PC-3 (cell line): ENCODE data around the gene WT1. TPM values are rescaled to one million over a fixed set of nuclear protein-coding genes. Genes with fewer than 3 reads are reported as not detected.

Experiments
- ATAC-seq: fragments of 200-7000 bp; cut with Tn5 transposase; 2 replicates; pipeline ENCODE4 v1.9.1; 2020; ENCODE audit warnings: mild to moderate bottlenecking, moderate library complexity
- BruUV-seq: library from RNA; stranded (reverse); fragments of 400-500 nt; replicated peaks from 2 replicates; lab custom pipeline; 2021; lab: Mats Ljungman, UMichigan
- CTCF ChIA-PET: fragments of 300-600 bp; sonication (Branson Sonifier 250); formaldehyde crosslinking; loops from one replicate; lab custom pipeline; 2022; ENCODE audit warnings: antibody characterized with exemption; lab: Charles Lee
- POLR2A ChIA-PET: fragments of 300-600 bp; sonication (Branson Sonifier 250); formaldehyde crosslinking; loops from one replicate; lab custom pipeline; 2022; ENCODE audit warnings: antibody characterized with exemption; ENCODE audit not compliant: unreplicated experiment; lab: Charles Lee
- DNase-seq: peaks from one replicate; pipeline ENCODE4 v3.0.0-alpha.2; 2015
- H2AFZ ChIP-seq: fragments of 300-600 bp; sonication (generic); 2 replicates; pipeline ENCODE4 v1.6.0; 2016; ENCODE audit warnings: antibody characterized with exemption, low read length
- H3F3A ChIP-seq: fragments of 300-600 bp; sonication (generic); one replicate; pipeline ENCODE4 v1.6.0; 2017; ENCODE audit warnings: antibody characterized with exemption, low read length, control low read depth, mild to moderate bottlenecking; ENCODE audit not compliant: unreplicated experiment
- H3K27ac ChIP-seq: fragments of 300-600 bp; sonication (generic); 2 replicates; pipeline ENCODE4 v1.5.1; 2016; ENCODE audit warnings: mild to moderate bottlenecking, low read length
- H3K27me3 ChIP-seq: fragments of 300-600 bp; sonication (generic); 2 replicates; pipeline ENCODE4 v1.6.1; 2016; ENCODE audit warnings: low read length, mixed read lengths
- H3K36me3 ChIP-seq: fragments of 300-600 bp; sonication (generic); 2 replicates; pipeline ENCODE4 v1.6.1; 2016; ENCODE audit warnings: low read depth, mixed run types, low read length, mixed read lengths
- H3K4me1 ChIP-seq: fragments of 300-600 bp; sonication (generic); 2 replicates; pipeline ENCODE4 v1.5.1; 2016; ENCODE audit warnings: low read length; ENCODE audit not compliant: insufficient read depth
- H3K4me2 ChIP-seq: fragments of 300-600 bp; sonication (generic); 2 replicates; pipeline ENCODE4 v1.6.0; 2016; ENCODE audit warnings: low read length
- H3K4me3 ChIP-seq: fragments of 300-600 bp; sonication (generic); 2 replicates; pipeline ENCODE4 v1.5.1; 2016; ENCODE audit warnings: mild to moderate bottlenecking, low read length, mixed read lengths
- H3K79me2 ChIP-seq: fragments of 300-600 bp; sonication (generic); 2 replicates; pipeline ENCODE4 v1.6.1; 2017; ENCODE audit warnings: low read length, mixed read lengths
- H3K9ac ChIP-seq: fragments of 300-600 bp; sonication (generic); 2 replicates; pipeline ENCODE4 v1.6.0; 2016; ENCODE audit warnings: mild to moderate bottlenecking, low read length
- H3K9me2 ChIP-seq: fragments of 300-600 bp; sonication (generic); replicated peaks from 2 replicates; pipeline ENCODE4 v1.6.1; 2016; ENCODE audit warnings: mixed run types, low read length, mixed read lengths
- H3K9me3 ChIP-seq: fragments of 300-600 bp; sonication (generic); 2 replicates; pipeline ENCODE4 v1.6.1; 2016; ENCODE audit warnings: low read length, mixed read lengths
- H4K20me1 ChIP-seq: fragments of 300-600 bp; sonication (generic); 2 replicates; pipeline ENCODE4 v1.6.1; 2016; ENCODE audit warnings: low read length, mixed read lengths
- EZH2 ChIP-seq: fragments of 300-600 bp; sonication (generic); IDR thresholded peaks from one replicate; pipeline ENCODE4 v1.6.1; 2017; ENCODE audit warnings: antibody characterized with exemption, mild to moderate bottlenecking, low read length; ENCODE audit not compliant: unreplicated experiment
- EZH2phosphoT487 ChIP-seq: fragments of 300-600 bp; sonication (generic); IDR thresholded peaks from 2 replicates; pipeline ENCODE4 v1.6.1; 2018; ENCODE audit warnings: mild to moderate bottlenecking, antibody characterized with exemption, low read length, borderline replicate concordance
- intact Hi-C: fragments of 100-400 bp; cut with micrococcal nuclease; formaldehyde crosslinking; loops from 2 replicates; pipeline ENCODE4 v1.9.0; 2023
- total RNA-seq: library from RNA; depleted of rRNA; stranded (reverse); fragments of >200 nt; gene quantifications from 2 replicates; pipeline ENCODE4 v1.2.3, GENCODE V29; 2014
- TF ChIP-seq, protein P1 (sequence below): fragments of 300-600 bp; sonication (generic); conservative IDR thresholded peaks from 2 replicates; pipeline ENCODE4 v1.5.1; 2017; ENCODE audit warnings: antibody characterized with exemption, low read depth, mild to moderate bottlenecking, low read length

Gene WT1
- total RNA-seq, 1 experiment from 2014 or later = 9.1 TPM

DNA sequence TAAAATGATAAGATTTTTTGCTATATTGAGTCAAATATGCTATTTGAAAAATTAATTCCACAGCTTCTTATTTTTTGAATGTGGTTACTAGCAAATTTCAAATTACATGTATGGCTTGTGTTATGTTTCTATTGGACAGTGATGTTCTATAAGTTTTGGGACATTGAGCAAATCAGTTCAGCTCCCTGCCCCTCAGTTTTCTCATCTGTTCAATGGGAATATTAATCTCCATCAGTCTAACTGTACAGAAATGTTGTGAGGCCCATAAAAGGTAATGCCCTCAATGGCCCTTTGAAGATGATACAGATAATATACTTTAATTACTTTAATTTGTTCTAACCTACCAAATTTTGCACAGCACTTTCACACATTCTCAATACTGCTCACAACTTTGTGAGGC lies 15.2 kb downstream of the WT1 start:
- Histone ChIP-seq H3K27ac (no peak overlapping the region), H3K9me3 (no peaks in the 10 kb centered on the region), H3K9me2 (no peaks in the 10 kb centered on the region), H3K4me1 (no peaks in the 10 kb centered on the region; the same call in 1 of the 2 replicates), H3K27me3 (no peaks in the 10 kb centered on the region), H3F3A (no peaks in the 10 kb centered on the region), H3K4me2 (no peak overlapping the region), H3K36me3 (no peaks in the 10 kb centered on the region), H3K9ac (no peak overlapping the region), H3K79me2 (no peaks in the 10 kb centered on the region), H4K20me1 (no peaks in the 10 kb centered on the region), H2AFZ (no peak overlapping the region), H3K4me3 (no peak overlapping the region)
- DNase-seq (no peak), ATAC-seq (no peak)
- ChIA-PET CTCF (no interaction called here), POLR2A (no interaction called here)
- intact Hi-C loops = no loop called here
- TF ChIP-seq EZH2phosphoT487 = no peak
- TF ChIP-seq EZH2 = no peak
- TF ChIP-seq, protein P1, sequence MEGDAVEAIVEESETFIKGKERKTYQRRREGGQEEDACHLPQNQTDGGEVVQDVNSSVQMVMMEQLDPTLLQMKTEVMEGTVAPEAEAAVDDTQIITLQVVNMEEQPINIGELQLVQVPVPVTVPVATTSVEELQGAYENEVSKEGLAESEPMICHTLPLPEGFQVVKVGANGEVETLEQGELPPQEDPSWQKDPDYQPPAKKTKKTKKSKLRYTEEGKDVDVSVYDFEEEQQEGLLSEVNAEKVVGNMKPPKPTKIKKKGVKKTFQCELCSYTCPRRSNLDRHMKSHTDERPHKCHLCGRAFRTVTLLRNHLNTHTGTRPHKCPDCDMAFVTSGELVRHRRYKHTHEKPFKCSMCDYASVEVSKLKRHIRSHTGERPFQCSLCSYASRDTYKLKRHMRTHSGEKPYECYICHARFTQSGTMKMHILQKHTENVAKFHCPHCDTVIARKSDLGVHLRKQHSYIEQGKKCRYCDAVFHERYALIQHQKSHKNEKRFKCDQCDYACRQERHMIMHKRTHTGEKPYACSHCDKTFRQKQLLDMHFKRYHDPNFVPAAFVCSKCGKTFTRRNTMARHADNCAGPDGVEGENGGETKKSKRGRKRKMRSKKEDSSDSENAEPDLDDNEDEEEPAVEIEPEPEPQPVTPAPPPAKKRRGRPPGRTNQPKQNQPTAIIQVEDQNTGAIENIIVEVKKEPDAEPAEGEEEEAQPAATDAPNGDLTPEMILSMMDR = no peak
- no TSS peak for BruUV-seq

DNA sequence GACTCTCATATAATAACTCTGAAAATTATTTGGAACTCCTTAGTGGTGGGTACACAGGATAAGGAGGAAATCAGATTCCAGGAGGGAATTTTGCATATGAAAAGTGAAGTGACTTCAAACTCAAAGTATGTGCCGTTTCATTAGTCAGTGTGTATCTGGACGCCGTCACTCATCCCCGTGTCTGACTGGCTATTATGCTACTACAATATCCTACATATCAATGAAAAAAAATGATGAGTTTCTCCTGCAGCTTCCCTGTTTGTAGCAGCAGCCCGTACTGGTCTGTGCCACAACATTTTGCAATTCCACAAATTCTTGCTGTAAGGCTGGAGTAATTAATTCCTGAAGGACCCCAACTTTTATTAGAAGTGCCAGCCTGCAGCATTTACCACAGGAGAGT lies 16.5 kb downstream of the WT1 start:
- TF ChIP-seq, protein P1 = no peak
- TF ChIP-seq EZH2phosphoT487 = no peak
- TF ChIP-seq EZH2 = no peak
- Histone ChIP-seq H2AFZ (no peak overlapping the region), H3K4me2 (no peak overlapping the region), H4K20me1 (no peaks in the 10 kb centered on the region), H3K4me1 (no peaks in the 10 kb centered on the region; the same call in 1 of the 2 replicates), H3K27ac (no peak overlapping the region), H3K4me3 (no peak overlapping the region), H3K9ac (no peak overlapping the region), H3K9me3 (no peaks in the 10 kb centered on the region), H3K79me2 (no peaks in the 10 kb centered on the region), H3F3A (no peaks in the 10 kb centered on the region), H3K36me3 (no peaks in the 10 kb centered on the region), H3K9me2 (no peaks in the 10 kb centered on the region), H3K27me3 (no peaks in the 10 kb centered on the region)
- ATAC-seq (no peak), DNase-seq (peak; percentile 4)
- intact Hi-C loops = no loop called here
- POLR2A ChIA-PET = no interaction called here
- no TSS peak for BruUV-seq
- CTCF ChIA-PET = no interaction called here

DNA sequence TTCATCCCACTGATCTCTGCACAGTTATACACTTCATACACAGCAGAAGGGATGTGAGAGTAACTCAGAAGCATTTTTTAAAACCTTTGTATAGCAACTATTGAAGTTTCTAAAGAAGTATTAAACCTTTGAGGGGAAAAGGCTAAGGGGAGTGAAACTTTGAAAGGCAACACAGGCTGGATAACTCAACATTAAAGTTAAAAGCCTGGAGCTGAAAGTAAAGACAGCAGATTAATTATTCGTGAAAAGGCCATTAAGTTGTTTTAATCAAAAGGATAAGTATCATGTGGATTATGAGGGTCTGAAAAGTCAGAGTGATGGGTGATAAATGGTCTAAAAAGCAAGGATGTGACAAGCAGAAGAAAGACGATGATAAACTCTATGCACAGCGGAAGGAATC lies 17.5 kb downstream of the WT1 start:
- Histone ChIP-seq H2AFZ (no peak overlapping the region), H3K9ac (no peak overlapping the region), H3F3A (no peaks in the 10 kb centered on the region), H3K27ac (no peak overlapping the region), H3K9me3 (no peaks in the 10 kb centered on the region), H4K20me1 (no peaks in the 10 kb centered on the region), H3K9me2 (no peaks in the 10 kb centered on the region), H3K4me2 (no peak overlapping the region), H3K4me1 (no peaks in the 10 kb centered on the region; the same call in 1 of the 2 replicates), H3K4me3 (no peak overlapping the region), H3K36me3 (no peaks in the 10 kb centered on the region), H3K27me3 (no peaks in the 10 kb centered on the region), H3K79me2 (no peaks in the 10 kb centered on the region)
- BruUV-seq = no TSS peak
- intact Hi-C loops = no loop called here
- no peak for DNase-seq
- CTCF ChIA-PET = no interaction called here
- ATAC-seq = no peak
- TF ChIP-seq, protein P1 = no peak
- TF ChIP-seq EZH2phosphoT487 (no peak), EZH2 (no peak)
- POLR2A ChIA-PET = no interaction called here
